Uterus (tissue), 4 donors: ENCODE data around the gene C7. TPM values are rescaled to one million over a fixed set of nuclear protein-coding genes. Genes with fewer than 3 reads are reported as not detected.
A peak's percentile ranks its signal among the peaks of the same experiment; 100 is the strongest.

Experiments used
- DNase-seq, 2 donors: peaks; one replicate each; pipeline ENCODE4 v3.0.0-alpha.2; 2019 to 2020
- H3K27ac ChIP-seq, 2 donors: fragments of 200-600 bp; sonication (generic); 1 replicate in 1 of 2; 2 replicates in 1 of 2; pipeline ENCODE4 v1.5.1; 2016 to 2018
- H3K27me3 ChIP-seq, 2 donors: fragments of 200-600 bp; sonication (generic); one replicate each; pipeline ENCODE4 v1.5.1; 2018 to 2019; ENCODE audit warnings: control low read depth in 1 of 2
- H3K36me3 ChIP-seq, 2 donors: fragments of 200-600 bp; sonication (generic); one replicate each; pipeline ENCODE4 v1.5.1; 2019; ENCODE audit warnings: control low read depth in 1 of 2
- H3K4me1 ChIP-seq, 2 donors: fragments of 200-600 bp; sonication (generic); one replicate each; pipeline ENCODE4 v1.5.1; 2018 to 2019; ENCODE audit warnings: control low read depth in 1 of 2
- H3K4me3 ChIP-seq, 2 donors: fragments of 200-600 bp; sonication (generic); 1 replicate in 1 of 2; 2 replicates in 1 of 2; pipeline ENCODE4 v1.5.1; 2018 to 2019; ENCODE audit warnings: mild to moderate bottlenecking in 1 of 2
- H3K9me3 ChIP-seq, 2 donors: fragments of 200-600 bp; sonication (generic); one replicate each; pipeline ENCODE4 v1.5.1; 2019; ENCODE audit warnings: control low read depth in 1 of 2
- CTCF ChIP-seq, 4 experiments: fragments of 200-600 bp in 2 of 4; fragments of 450-650 bp in 2 of 4; sonication (generic) in 2 of 4; IDR thresholded peaks; one replicate each; pipeline ENCODE4 v1.5.1; 2016 to 2019; ENCODE audit warnings: antibody characterized with exemption in 4 of 4, mild to moderate bottlenecking in 2 of 4, moderate library complexity in 1 of 4
- POLR2A ChIP-seq, 2 donors: fragments of 450-650 bp; IDR thresholded peaks; one replicate each; pipeline ENCODE4 v1.6.1; 2016; ENCODE audit warnings: antibody characterized with exemption in 2 of 2, mild to moderate bottlenecking in 1 of 2, moderate library complexity in 1 of 2
- intact Hi-C: fragments of 100-400 bp; cut with DNase I; formaldehyde crosslinking; loops from one replicate; pipeline ENCODE4 v1.15.1; 2023; ENCODE audit warnings: low total_unique reads
- total RNA-seq, 4 donors: library from RNA; depleted of rRNA in 3 of 4; stranded (reverse); fragments of >200 nt in 3 of 4; gene quantifications; one replicate each; pipeline versions ENCODE4 v1.1.0 to v1.2.4, GENCODE V29; 2014 to 2023
- donor health status: DM: yes; HTN: yes; CAD: no.

C7 gene
- total RNA-seq, 4 donors from 2014 or later, result 293 to 576 (median 424) TPM

GRCh38 chr5:40904205-40904993 is 4.9 kb upstream of the C7 start:
- H3K36me3 ChIP-seq, result no peaks in the 10 kb centered on the region
- intact Hi-C loops, result no loop called here
- TF ChIP-seq POLR2A (IDR thresholded peaks at IDR 0.05), result no peak
- peak; percentile 78 to 85 (median 81) for TF ChIP-seq CTCF (IDR thresholded peaks at IDR 0.05)
- H3K27me3 ChIP-seq, result no peaks in the 10 kb centered on the region
- H3K4me3 ChIP-seq, result no peak overlapping the region
- peak; percentile 71 to 73 for DNase-seq
- peak overlapping the region; percentile 17 to 66 for H3K27ac ChIP-seq
- no peaks in the 10 kb centered on the region for H3K4me1 ChIP-seq
- no peaks in the 10 kb centered on the region for H3K9me3 ChIP-seq

- H3K27me3 ChIP-seq, result no peaks in the 10 kb centered on the region
- no peak for TF ChIP-seq POLR2A (IDR thresholded peaks at IDR 0.05)
- TF ChIP-seq CTCF (IDR thresholded peaks at IDR 0.05), result no peak
These were observed 4.3 kb upstream of the C7 start for GRCh38 chr5:40904994-40905306.

GRCh38 chr5:40906351-40906751 is 2.9 kb upstream of the C7 start:
- Histone ChIP-seq H3K27me3 (no peaks in the 10 kb centered on the region), H3K9me3 (no peaks in the 10 kb centered on the region), H3K27ac (no peak overlapping the region), H3K4me1 (no peaks in the 10 kb centered on the region), H3K4me3 (no peak overlapping the region), H3K36me3 (no peaks in the 10 kb centered on the region)
- DNase-seq, result no peak
- TF ChIP-seq CTCF (IDR thresholded peaks at IDR 0.05), result no peak
- no peak for TF ChIP-seq POLR2A (IDR thresholded peaks at IDR 0.05)
- intact Hi-C loops, result no loop called here

More at GRCh38 chr5:40904994-40905306, 4.3 kb upstream of the C7 start:
- intact Hi-C loops, result no loop called here
- Histone ChIP-seq H3K4me1 (no peaks in the 10 kb centered on the region), H3K27ac (peak overlapping the region; percentile 17 to 66), H3K4me3 (no peak overlapping the region), H3K9me3 (no peaks in the 10 kb centered on the region), H3K36me3 (no peaks in the 10 kb centered on the region)
- no peak for DNase-seq

GRCh38 chr5:40909723-40910122 is 426 bp downstream of the C7 start:
- peak overlapping the region; percentile 43 to 57 for H3K27ac ChIP-seq
- no peaks in the 10 kb centered on the region for H3K27me3 ChIP-seq
- H3K9me3 ChIP-seq, result no peaks in the 10 kb centered on the region
- peak overlapping the region in 1 of 2 donors; percentile 31 for H3K4me3 ChIP-seq
- no peak for TF ChIP-seq CTCF (IDR thresholded peaks at IDR 0.05)
- TF ChIP-seq POLR2A (IDR thresholded peaks at IDR 0.05), result no peak
- DNase-seq, result no peak
- intact Hi-C loops, result no loop called here
- H3K36me3 ChIP-seq, result no peaks in the 10 kb centered on the region
- H3K4me1 ChIP-seq, result no peaks in the 10 kb centered on the region

GRCh38 chr5:40911266-40911665 is 2.0 kb downstream of the C7 start:
- peak in 1 of 2 donors; percentile 23 for DNase-seq

More at GRCh38 chr5:40911266-40911665, 2.0 kb downstream of the C7 start:
- Histone ChIP-seq H3K4me1 (no peaks in the 10 kb centered on the region), H3K27ac (peak overlapping the region in 1 of 2 donors; percentile 57), H3K4me3 (peak overlapping the region in 1 of 2 donors; percentile 31), H3K36me3 (no peaks in the 10 kb centered on the region), H3K27me3 (no peaks in the 10 kb centered on the region), H3K9me3 (no peaks in the 10 kb centered on the region)
- intact Hi-C loops, result no loop called here
- no peak for TF ChIP-seq POLR2A (IDR thresholded peaks at IDR 0.05)
